Measurements from ENCODE around the gene NSD1. TPM values are rescaled to one million over a fixed set of nuclear protein-coding genes. Genes with fewer than 3 reads are reported as not detected.

NSD1 gene
- total and polyA plus RNA-seq, 2 of the 4 experiments (the other 2 are of a cell fraction) = 7.7 to 31.0 TPM

GRCh38 chr5:177242304-177242703 lies 108.7 kb downstream of the NSD1 start:
- Histone ChIP-seq H2BK20ac (ENCODE audit: low read depth, low read length) (no peak overlapping the region), H3K79me1 (ENCODE audit: low read depth in 1 of 2, low read length in 2 of 2) (peaks cover 4 to 54% of the 10 kb centered on the region in 2 experiments; a peak in 3 of 4 replicates), H3K4ac (ENCODE audit: low read depth, low read length) (peak overlapping the region; percentile 64; the same call in 1 of the 2 replicates), H4K91ac (ENCODE audit: insufficient read depth, low read depth, low read length) (no peak overlapping the region), H3K56ac (ENCODE audit: extremely low read depth, insufficient read depth, low read length) (no peak overlapping the region), H2AFZ (replicated peaks; ENCODE audit: low read length, poor library complexity) (no peak overlapping the region), H2BK5ac (ENCODE audit: low read depth, low read length, poor library complexity, severe bottlenecking) (peak overlapping the region; percentile 61), H4K5ac (ENCODE audit: low read depth, low read length) (no peak overlapping the region), H4K8ac (ENCODE audit: low read depth in 2 of 2, low read length in 2 of 2) (no peak overlapping the region; a peak in 1 of 4 replicates), H3K27ac (ENCODE audit: insufficient read depth, low read length) (no peak overlapping the region), H4K20me1 (ENCODE audit: insufficient read depth, low read length) (no peaks in the 10 kb centered on the region; the same call in none of the 2 replicates), H3K9ac (ENCODE audit: low read depth, low read length) (no peak overlapping the region), H3K9me1 (ENCODE audit: insufficient read depth, low read length) (peaks cover 12% of the 10 kb centered on the region), H2BK120ac (ENCODE audit: low read depth, low read length) (no peak overlapping the region), H2AK5ac (ENCODE audit: low read depth, low read length) (peak overlapping the region; percentile 67; the same call in 1 of the 2 replicates), H3K4me1 (ENCODE audit: control insufficient read depth, insufficient read depth, low read length) (peaks cover 5% of the 10 kb centered on the region; the same call in 1 of the 2 replicates), H2BK15ac (ENCODE audit: low read depth, low read length) (no peak overlapping the region), H3K23ac (ENCODE audit: low read depth, low read length) (no peak overlapping the region), H3K27me3 (ENCODE audit: control insufficient read depth, insufficient read depth, low read length) (no peaks in the 10 kb centered on the region), H3K36me3 (ENCODE audit: control insufficient read depth, insufficient read depth, low read length) (peaks cover 30% of the 10 kb centered on the region), H3K18ac (ENCODE audit: low read depth, low read length) (no peak overlapping the region), H3K4me3 (ENCODE audit: insufficient read depth, low read depth, low read length) (no peak overlapping the region), H2AK9ac (replicated peaks; ENCODE audit: low read depth, low read length, poor library complexity) (no peak overlapping the region), H3K9me3 (ENCODE audit: control insufficient read depth, insufficient read depth, low read length) (no peaks in the 10 kb centered on the region), H3K4me2 (ENCODE audit: low read depth, low read length) (no peak overlapping the region), H3K14ac (replicated peaks; ENCODE audit: low read depth, low read length) (no peak overlapping the region)
- in situ Hi-C loops (cut with MboI; ENCODE audit: low sequenced_read_pairs) (no loop called here), intact Hi-C loops (cut with micrococcal nuclease) (loop anchor here (5.0 kb wide), 2 partner anchors 35 to 45 kb away; no protein-coding TSS in a partner anchor), dilution Hi-C loops (cut with HindIII; ENCODE audit: low sequenced_read_pairs, unreplicated experiment) (no loop called here)
- BruUV-seq (replicated peaks) = no TSS peak
- ChIA-PET POLR2A (ENCODE audit: unreplicated experiment) (no interaction called here), CTCF (no interaction called here)
- no peak for DNase-seq
- WGBS, 2 experiments (ENCODE audit: extremely low coverage in 2 of 2, insufficient read length in 1 of 2) = no CpG with 5 or more reads among the region's 5 CpGs
- no peak for ATAC-seq (ENCODE audit: low read depth)
- TF ChIP-seq ELK1 (IDR thresholded peaks at IDR 0.05; ENCODE audit: borderline replicate concordance, low read depth, low read length) (no peak), RCOR1 (IDR thresholded peaks at IDR 0.05; ENCODE audit: insufficient replicate concordance, low read length) (no peak), MAZ (IDR thresholded peaks at IDR 0.05; ENCODE audit: borderline replicate concordance, low read depth, low read length) (no peak)

Measured in IMR-90 (cell line).